Gastrocnemius medialis (tissue), 4 donors: ENCODE measurements around the gene CERT1.

ENCODE experiments used
- CTCF ChIP-seq, 5 experiments: fragments of 450-650 bp in 3 of 5; fragments of 200-600 bp in 2 of 5; sonication (generic) in 2 of 5; IDR thresholded peaks in 4 of 5; conservative IDR thresholded peaks in 1 of 5; 1 replicate in 4 of 5; 2 replicates in 1 of 5; pipeline ENCODE4 v1.5.1; 2016 to 2019; ENCODE audit warnings: antibody characterized with exemption in 5 of 5, mild to moderate bottlenecking in 3 of 5, moderate library complexity in 3 of 5
- POLR2A ChIP-seq, 2 donors: fragments of 450-650 bp; IDR thresholded peaks; one replicate each; pipeline ENCODE4 v1.6.1; 2017; ENCODE audit warnings: antibody characterized with exemption in 2 of 2, mild to moderate bottlenecking in 2 of 2, moderate library complexity in 2 of 2

- TF ChIP-seq CTCF (IDR thresholded peaks at IDR 0.05 in 4 of 5, conservative IDR thresholded peaks at IDR 0.05 in 1 of 5) (no peak), POLR2A (IDR thresholded peaks at IDR 0.05) (no peak)
Measured at GRCh38 chr5:75461679-75462078, 49.8 kb downstream of the CERT1 start.
